NCI-H2107 (cell line): Measurements from ENCODE around the gene PTCH1.

Experiments used
- DNase-seq: peaks from one replicate; lab custom pipeline; 2025; lab: John Stamatoyannopoulos, UW

PTCH1 gene

GRCh38 chr9:95437559-95437958 lies 79.2 kb downstream of the PTCH1 start:
- DNase-seq = no peak

GRCh38 chr9:95436416-95436815 lies 80.4 kb downstream of the PTCH1 start:
- DNase-seq = no peak

DNA sequence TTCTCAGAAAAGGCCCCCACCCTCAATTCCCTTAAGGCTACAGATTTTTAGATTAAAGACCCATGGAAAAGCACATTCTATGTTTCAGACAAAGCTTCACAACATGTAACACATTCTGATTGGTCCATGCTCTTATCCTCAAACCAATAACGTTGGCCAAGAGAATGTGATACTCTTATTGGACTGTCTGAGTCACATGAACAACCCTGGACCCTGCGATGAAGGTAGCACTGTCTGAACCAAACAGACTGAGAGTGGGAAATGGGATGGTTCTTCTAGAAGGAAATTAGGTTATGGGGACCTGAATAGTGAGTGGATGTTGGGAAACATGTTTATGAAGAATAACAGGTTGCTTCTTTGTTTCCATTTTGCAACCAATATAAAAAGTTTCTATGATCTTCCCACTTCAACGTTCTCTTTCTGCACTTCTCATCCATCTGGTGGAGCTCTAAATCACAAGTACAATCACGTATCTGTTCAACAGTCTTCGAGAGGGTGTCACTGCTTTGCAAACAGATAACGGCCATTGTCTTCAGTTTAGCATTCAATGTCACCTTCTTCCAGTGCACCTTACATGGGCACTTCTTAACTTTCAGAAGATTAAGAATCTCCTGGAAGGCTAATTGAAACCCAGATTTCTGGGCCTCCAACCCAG lies 81.6 kb downstream of the PTCH1 start:
- DNase-seq = no peak

- DNase-seq = no peak
These were observed 82.4 kb downstream of the PTCH1 start for GRCh38 chr9:95434116-95435073.

- DNase-seq = no peak
These were observed 83.5 kb downstream of the PTCH1 start for GRCh38 chr9:95433096-95433819.

DNA sequence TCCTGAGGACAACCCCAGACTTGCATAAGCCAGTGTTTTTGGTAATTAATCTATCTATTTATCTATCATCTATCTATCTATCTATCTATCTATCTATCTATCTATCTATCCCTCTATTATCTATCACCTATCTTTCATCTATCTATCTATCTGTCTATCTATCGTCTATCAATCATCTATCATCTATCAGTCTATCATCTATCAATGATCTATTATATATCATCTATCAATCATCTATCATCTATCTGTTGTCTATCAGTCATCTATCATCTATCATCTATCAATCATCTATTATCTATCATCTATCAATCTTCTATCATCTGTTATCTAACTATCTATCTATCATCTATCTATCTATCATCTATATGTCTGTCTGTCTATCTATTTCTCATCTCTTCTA lies 85.5 kb downstream of the PTCH1 start:
- no peak for DNase-seq

GRCh38 chr9:95429948-95430620 lies 86.7 kb downstream of the PTCH1 start:
- DNase-seq = no peak

DNA sequence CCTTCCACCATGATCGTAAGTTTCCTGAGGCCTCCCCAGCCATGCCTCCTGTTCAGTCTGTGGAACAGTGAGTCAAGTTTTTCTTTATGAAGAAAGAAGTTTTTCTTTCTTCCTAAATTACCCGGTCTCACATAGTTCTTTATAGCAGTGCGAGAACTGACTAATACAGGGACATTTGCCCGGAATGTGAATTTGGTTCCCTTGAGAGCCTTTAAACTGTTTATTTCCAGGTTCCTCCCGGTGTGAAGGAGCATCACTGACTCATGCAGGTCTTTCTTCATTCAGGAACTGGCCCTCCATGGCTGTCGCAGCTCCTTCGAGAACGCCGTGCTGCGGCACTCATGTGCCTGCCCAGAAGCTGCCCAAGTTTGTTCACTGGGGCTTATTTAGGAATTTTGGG lies 87.7 kb downstream of the PTCH1 start:
- no peak for DNase-seq

DNA sequence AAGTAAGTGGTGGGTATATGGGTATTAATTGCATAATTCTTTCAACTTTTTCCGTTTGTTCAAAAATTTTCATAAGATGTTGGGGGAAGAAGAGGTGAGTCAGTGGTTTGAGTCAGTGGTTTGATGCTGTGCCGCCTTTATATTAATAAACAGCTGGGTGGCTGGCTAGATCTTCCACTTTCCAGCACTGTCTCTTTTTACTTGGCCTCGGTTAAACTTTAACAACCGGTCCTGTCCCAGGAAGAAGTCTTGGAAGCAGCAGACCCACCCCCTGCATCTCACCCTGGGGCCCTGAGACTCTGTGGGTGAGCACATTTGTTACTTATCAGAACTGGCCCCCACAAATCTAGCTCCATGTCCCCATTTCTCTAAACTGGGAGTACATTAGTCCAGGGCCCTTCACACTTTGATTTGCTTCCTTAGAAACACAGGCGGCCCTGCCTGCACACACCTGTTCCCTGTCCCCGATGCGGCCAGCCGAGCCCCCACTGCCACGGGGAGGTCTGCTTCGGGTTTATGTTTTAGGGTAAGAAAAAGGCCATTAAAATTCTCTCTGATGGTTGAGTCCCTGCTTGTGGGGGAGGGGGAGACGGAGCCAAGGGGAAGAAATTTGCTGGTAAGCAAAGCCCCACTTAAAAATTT lies 90.7 kb downstream of the PTCH1 start:
- no peak for DNase-seq

DNA sequence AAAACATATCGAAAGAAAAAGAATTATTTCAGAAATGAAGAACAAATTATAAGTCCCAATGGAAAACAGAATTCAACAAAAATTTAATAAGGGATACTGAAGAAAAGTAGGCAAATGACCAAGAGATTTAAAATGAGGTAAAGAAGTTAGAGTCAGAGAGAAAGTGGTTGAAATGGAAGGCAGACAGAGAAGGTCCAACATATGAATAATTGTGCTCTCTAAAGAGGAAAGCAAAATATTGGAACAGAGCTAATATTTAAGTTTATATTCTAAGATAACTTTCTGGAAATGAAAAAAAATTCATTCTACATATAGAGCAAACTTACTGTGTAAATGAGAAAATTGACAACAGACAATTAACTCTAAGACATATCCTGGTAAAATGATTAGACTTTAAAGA lies 94.1 kb downstream of the PTCH1 start:
- DNase-seq = no peak

- DNase-seq = no peak
These were observed 96.3 kb downstream of the PTCH1 start for GRCh38 chr9:95420518-95420917.

DNA sequence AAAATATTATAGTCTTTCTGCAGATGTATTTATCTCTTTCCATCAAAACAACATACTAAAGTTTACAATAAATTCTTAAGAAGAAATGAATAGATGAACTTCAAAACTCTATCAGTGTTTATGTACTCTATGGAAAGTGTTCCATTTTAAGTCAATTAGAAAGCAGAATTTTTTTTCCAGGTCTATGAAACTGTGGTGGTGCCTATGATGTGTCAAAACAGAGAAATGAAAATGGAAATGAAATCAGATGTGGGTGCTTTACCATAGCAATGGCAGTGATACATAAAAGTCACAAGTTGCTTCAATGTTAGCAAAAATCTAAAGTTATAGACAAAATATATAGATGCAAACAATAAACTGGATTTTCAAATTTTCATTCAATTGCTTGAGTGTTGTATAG lies 97.3 kb downstream of the PTCH1 start:
- no peak for DNase-seq

GRCh38 chr9:95415158-95415557 lies 101.6 kb downstream of the PTCH1 start:
- DNase-seq = no peak

- no peak for DNase-seq
These were observed 103.0 kb downstream of the PTCH1 start for GRCh38 chr9:95413793-95414192.

DNA sequence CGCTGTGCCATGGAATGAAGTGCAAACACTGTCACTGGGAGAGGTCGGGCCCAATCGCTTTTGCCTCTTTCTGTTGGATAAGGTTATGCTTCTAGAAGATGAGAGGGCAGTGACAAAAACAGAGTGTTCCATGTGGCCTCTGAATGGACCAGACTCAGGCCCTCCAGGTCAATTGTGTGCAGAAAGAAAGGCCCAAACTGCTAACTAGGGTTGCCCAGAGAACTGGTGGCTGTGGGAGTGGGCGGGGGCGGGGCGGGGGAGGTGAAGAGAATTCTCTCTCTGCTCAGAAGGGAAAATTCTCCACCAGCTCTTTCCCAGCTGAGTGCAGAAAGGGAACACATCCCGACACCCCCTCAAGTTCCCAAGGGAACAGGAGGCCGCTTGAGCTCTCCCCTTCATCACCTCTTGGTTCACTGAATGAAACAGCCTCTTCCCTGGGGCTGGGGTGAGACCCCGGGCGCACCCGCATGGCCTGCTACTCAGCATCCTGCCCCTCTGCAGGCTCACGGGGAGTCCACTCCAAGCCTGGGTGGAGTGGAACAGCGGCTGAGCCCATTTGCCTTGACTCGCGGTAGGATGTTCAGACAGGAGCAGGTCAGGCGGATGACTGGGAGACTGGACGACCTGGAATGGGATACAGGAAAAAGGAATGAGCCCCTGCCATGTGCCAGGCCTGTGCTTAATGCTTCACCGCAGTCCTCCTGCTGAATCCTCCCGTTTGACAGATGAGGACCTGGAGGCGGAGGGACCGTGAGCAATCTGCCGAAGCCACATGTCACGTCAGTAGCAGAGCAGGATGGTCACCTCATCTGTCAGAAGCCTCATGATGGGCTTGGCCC lies 105.5 kb downstream of the PTCH1 start:
- DNase-seq = no peak

- peak; percentile 5 for DNase-seq
These were observed 106.9 kb downstream of the PTCH1 start for GRCh38 chr9:95409650-95410426.

- no peak for DNase-seq
These were observed 109.2 kb downstream of the PTCH1 start for GRCh38 chr9:95407524-95407923.

- no peak for DNase-seq
These were observed 110.7 kb downstream of the PTCH1 start for GRCh38 chr9:95406121-95406520.

GRCh38 chr9:95399261-95399660 lies 117.5 kb downstream of the PTCH1 start:
- DNase-seq = no peak
